NCI-H2081 (cell line): ENCODE results near the gene SPECC1L.
"Not testable (repeated sequence)": the region's sequence is repeated elsewhere in the genome, so short reads cannot be mapped to it uniquely, and the experiment has no call there.

Experiments used
- DNase-seq, 2 experiments: peaks; one replicate each; lab custom pipeline; 2025; lab: John Stamatoyannopoulos, UW

Gene SPECC1L, protein sequence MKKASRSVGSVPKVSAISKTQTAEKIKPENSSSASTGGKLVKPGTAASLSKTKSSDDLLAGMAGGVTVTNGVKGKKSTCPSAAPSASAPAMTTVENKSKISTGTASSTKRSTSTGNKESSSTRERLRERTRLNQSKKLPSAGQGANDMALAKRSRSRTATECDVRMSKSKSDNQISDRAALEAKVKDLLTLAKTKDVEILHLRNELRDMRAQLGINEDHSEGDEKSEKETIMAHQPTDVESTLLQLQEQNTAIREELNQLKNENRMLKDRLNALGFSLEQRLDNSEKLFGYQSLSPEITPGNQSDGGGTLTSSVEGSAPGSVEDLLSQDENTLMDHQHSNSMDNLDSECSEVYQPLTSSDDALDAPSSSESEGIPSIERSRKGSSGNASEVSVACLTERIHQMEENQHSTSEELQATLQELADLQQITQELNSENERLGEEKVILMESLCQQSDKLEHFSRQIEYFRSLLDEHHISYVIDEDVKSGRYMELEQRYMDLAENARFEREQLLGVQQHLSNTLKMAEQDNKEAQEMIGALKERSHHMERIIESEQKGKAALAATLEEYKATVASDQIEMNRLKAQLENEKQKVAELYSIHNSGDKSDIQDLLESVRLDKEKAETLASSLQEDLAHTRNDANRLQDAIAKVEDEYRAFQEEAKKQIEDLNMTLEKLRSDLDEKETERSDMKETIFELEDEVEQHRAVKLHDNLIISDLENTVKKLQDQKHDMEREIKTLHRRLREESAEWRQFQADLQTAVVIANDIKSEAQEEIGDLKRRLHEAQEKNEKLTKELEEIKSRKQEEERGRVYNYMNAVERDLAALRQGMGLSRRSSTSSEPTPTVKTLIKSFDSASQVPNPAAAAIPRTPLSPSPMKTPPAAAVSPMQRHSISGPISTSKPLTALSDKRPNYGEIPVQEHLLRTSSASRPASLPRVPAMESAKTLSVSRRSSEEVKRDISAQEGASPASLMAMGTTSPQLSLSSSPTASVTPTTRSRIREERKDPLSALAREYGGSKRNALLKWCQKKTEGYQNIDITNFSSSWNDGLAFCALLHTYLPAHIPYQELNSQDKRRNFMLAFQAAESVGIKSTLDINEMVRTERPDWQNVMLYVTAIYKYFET

DNA sequence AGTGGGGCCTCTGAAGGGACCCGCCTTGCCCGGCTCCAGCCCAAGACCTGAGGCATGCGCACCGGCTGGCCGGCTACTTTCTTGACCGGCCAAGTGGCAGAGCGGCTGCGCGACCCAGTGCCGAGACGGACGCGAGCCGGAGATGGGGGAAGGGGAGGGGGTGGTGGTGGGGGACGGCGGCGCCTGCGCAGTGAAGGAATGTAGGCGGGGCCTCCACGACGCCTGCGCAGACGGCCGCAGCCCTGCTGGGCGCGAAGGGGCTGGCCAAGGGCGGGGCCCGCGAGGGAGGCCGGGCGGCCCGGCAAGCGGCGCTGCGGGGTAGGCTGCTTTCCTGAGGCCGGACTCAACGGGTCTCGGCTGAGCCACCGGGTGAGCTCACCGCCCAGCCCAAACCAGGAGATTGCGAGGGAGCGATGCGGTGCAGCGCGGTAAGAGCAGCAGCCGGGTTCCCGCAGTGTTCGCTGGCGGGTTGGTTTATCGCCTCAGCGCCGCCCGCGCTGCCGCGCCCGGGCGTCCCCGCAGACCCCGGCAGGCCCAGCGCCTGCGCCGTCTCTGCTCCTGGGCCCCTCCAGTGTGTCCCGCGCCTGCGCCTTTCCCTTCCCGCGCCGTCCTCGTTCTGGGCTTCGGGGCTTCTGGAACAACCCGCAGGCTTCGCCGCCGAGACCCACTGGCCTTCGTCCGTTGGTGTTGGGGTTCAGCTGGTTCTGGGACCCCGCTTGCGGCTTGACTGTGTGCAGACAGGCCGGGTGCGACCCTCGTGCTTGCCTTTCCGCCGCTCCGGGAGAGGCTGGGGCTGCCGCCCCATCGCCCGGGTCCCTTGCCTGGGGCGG lies at the start of gene SPECC1L:
TSS of gene SPECC1L (plus strand) at position 276 of the 830 bp plus-strand sequence. CDS start 31,401 bp downstream, outside the sequence.
- DNase-seq: peak; percentile 82

DNA sequence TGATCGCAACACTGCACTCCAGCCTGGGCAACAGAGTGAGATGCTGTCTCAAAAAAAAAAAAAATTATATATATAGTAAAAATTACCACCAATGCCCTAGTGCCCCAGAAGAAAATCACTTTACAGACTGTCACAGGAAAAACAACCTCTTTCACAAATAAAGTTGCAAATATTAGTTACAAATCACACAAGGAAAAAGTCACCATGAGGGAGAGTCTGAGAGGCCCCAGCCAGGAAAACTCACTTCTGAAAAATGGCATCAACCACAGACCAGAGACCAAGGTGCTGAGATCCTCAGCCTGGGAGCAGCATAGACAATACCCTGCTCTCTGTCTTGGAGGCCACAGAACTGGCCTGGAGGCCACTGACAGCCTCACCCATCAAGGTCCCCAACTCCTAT lies 46.2 kb upstream of the SPECC1L start:
- no peak for DNase-seq

DNA sequence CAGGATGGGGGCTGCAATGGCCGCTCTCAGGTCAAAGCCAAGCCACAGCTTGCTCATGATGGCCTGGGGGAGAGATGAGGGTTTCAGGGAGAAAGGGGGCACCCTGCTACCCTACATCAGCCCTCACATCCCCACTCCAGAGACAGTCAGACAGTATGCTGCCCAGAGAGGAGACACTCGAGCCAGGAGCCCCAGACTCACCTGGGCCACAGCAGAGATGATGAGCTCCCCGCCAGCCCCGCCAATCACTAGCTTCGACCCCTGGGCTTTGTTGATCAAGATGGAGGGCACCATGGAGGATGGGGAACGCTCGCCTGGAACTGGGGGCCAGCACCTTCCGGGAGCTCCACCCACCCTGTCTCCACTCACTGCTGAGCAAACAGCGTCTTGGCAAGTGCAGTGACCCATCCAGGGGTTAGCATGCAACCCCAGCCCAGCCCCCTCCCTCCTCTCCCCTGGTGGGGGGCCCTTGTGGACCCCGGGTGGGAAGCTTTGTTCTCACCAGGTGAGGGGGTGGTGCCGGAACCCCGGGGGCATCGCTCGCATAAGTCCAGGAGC lies 45.5 kb upstream of the SPECC1L start:
- no peak for DNase-seq

DNA sequence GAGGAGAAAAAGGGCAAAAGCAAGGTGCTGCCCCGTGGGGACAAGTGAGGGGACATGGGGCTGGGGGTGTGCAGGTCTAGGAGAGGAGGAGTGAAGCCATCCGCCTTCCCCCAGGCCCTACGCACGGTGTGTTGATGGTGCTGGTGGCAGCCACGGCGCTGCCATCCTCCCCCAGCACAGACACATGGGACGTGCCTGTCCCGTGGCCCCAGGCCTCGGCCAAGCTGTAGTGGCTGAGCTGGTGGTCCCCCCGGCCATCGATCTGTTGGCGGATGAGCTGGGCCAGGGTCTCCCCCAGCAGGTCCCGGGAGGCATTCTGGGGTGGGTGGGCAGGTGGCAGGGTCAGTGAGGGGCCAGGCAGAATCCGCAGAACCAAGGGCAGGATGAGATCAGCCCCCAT lies 44.7 kb upstream of the SPECC1L start:
- DNase-seq: no peak

DNA sequence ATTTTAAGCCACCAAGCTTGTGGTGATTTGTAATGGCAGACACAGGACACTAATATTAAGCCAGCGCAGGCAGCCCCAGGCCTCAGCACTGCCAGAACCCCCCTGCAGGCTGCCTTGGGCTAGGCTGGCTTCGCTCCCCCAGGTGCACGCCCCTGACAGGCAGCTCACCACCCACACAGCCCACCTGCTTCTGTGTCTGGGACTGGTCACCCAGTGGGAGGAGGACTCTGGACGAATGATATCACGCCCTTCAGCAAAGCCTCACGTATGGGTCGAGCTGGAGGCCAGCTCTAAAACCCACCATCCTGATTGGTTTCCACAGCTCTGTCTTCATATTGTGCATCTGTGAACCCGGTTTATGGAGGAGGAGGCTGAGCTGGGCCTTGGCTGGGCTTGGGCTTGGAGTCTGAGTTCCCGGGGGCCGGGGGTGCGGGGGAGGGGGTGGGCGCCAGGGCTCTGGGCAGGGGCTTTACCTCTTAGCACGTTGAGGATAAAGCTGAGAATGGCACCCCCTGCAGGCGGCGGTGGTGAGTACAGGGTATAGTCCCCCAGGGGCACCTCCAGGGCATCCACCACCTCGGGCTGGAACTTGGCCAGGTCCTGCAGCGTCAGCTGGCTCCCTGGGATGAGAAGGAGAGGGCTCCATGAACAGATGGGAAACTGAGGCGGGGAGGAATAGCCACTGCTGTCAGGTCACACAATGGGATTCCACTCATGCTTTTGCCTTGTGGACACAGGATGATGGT lies 39.5 kb upstream of the SPECC1L start:
- DNase-seq: no peak

DNA sequence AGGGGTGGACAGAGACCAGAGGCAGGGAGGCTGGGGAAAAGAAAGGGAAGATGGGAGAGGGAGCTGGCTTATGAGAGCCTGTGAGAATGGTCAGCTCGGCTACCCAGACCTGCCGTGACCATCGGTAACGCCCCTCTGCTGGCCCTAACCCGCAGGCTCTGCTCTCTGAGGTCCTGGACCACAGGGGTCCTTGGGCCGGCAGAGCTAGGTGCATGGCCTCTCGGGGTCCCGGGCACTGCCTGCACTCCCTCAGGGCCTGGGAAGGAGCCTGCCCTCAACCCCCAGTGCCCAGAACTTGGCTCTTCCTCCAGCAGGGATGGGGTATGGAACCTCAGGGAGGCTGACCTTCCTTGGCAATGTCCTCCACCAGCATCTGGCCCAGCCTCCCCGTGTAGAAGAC lies 38.9 kb upstream of the SPECC1L start:
- DNase-seq: no peak

DNA sequence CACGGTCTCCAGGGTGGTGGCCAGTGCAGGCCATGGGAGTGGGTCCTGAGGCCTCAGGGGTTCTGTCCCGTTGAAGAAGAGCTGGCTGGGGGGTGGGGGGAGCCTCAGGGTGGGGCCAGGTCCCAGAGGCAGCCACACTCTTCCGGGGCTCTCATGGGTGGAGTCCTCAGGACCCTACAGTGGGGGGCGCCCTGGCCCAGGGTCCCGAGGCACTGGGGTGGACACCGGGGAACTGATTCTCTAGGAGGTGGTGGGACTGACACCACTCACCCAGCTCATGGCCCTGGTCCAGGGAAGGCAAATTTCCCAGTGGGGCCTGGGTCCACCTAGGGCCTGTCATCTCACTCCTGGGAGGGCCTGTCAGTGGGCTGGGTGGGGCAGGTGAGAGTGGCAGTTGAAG lies 38.5 kb upstream of the SPECC1L start:
- no peak for DNase-seq

DNA sequence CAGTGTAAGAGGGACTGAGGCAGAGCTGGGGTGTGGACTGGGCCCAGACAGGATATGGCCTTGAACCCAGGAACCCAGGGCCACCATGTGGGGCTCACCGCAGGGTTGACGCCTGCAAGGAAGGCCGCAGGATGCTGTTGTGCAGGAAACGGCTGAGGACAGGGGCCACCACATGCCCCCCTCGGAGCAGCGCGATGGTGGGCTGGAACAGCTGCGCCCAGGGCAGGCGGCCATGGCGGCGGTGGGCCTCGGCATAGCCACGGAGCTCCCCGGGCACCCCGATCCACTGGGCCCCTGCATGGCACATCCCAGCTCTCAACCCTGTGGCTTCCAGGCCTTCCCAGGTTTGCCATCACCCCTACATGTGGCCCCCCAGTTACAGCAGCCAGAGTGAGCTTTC lies 37.9 kb upstream of the SPECC1L start:
- no peak for DNase-seq

DNA sequence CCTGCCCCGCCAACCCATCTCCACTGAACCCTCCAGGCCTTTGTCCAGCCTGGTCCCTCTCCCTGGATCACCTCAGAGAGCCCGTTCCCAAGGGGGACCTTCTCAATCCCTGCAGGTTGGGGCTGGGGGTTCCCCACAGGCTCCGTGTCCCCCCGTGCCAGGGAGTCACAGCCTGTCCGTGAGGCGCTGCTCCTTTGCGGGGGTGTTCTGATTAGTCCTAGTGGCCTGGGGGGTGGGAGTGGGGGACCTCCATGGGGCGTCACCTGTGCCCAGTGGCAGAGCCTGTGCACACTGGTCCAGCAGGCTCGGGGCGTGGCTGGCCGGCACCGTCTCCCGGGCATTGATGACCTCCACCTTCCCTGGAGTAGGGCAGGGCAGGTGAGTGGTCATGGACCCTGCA lies 37.4 kb upstream of the SPECC1L start:
- DNase-seq: no peak

DNA sequence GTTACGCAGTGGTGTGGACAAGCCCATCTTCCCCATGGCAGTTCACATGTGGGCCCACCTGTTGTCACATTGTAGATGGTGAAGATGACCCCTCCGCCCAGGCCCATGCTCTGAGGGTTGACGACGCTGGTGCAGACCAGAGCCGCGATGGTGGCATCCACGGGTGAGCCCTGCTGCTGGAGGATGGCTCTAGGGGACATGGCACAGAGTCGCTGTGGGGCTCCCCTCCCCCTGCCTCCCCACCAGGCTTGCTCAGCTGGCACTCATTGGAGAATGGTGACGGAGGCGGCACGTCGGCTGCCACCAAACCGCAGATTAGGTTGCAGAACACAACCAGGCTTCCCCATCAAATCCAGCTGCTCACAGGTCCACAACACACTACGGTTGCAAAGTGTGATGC lies 36.8 kb upstream of the SPECC1L start:
- DNase-seq: no peak

DNA sequence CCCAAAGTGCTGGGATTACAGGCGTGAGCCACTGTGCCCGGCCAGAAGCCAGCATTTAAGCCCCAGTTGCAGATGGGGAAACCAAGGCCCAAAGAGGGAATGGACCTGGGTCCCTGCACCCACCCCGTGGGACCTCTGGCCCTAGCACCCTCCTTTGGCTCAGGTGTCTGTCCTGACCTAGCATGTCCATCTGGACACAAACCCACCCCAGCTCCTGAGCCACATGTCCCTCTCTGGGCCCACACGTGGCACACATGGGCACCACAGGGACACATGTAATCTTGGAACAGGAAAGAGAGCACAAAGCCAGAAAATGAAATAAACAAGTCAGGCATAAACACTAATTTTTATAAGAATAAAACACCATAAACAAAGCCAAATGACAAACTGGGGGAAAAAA lies 35.3 kb upstream of the SPECC1L start:
- DNase-seq: no peak

DNA sequence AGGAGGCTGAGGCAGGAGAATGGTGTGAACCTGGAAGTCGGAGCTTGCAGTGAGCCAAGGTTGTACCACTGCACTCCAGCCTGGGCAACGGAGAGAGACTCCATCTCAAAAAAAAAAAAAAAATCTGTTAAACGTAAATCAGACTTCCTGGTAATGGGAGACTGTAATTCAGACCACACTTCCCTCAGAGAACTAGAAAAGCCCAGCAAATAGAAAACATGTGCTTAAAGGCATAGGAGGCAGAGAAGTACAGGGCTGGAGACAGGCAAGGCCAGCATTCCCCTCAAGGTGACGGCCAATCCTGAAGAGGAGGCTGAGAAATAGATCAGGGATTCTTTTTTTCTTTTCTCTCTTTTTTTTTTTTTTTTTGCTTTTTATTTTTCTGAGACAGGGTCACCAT lies 34.0 kb upstream of the SPECC1L start:
- no peak for DNase-seq

DNA sequence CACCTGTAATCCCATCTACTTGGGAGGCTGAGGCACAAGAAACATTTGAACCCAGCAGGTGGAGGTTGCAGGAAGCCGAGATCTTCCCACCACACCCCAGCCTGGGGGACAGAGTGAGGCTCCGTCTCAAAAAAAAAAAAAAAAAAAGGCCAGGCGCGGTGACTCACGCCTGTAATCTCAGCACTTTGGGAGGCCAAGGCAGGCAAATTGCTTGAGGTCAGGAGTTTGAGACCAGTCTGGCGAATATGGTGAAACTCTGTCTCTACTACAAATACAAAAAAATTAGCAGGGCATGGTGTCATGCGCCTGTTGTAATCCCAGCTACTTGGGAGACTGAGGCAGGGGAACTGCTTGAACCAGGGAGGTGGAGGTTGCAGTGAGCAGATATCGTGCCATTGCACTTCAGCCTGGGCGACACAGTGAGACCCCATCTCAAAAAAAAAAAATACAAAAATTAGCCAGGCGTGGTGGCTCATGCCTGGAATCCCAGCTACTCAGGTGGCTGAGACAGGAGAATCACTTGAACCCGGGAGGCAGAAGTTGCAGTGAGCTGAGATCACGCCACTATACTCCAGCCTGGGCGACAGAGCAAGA lies 32.4 kb upstream of the SPECC1L start:
- DNase-seq: not testable (repeated sequence)

DNA sequence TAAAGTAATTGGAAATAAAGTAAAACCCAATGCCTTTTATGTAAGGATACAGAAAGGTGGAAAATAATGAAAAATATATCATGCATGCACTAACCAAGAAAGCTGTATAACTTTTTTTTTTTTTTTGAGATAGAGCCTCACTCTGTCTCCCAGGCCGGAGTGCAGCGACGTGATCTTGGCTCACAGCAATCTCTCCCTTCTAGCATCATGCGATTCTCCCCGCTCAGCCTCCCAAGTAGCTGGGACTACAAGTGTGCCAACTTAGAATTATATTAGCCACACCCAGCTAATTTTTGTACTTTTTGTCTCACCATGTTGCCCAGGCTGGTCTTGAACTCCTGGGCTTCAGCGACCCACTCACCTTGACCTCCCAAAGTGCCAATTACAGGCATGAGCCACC lies 30.2 kb upstream of the SPECC1L start:
- no peak for DNase-seq

DNA sequence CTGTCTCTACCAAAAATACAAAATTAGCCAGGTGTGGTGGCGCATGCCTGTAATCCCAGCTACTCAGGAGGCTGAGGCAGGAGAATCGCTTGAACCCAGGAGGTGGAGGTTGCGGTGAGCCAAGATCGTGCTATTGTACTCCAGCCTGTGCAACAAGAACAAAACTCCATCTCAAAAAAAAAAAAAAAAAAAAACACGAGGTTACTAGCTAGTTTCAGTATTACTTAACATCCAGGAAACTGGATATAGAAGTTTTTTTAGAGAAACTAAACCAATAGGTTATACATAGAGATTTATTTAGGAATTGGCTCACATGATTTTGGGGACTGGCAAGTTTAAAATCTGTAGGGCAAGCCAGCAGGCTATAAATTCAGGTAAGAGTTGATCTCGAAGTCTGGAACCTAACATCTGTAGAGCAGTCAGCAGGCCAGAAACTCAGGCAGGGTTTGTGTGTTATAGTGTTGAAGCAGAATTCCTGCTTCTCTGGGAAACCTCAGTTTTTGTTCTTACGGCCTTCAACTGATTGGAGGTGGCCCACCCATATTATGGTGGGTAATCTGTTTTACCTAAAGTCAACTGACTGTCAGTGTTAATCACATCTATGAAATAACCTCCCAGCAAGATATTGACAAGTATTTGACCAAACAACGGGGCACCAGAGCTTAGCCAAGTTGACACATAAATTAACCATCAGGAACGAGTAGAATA lies 29.5 kb upstream of the SPECC1L start:
- not testable (repeated sequence) for DNase-seq

DNA sequence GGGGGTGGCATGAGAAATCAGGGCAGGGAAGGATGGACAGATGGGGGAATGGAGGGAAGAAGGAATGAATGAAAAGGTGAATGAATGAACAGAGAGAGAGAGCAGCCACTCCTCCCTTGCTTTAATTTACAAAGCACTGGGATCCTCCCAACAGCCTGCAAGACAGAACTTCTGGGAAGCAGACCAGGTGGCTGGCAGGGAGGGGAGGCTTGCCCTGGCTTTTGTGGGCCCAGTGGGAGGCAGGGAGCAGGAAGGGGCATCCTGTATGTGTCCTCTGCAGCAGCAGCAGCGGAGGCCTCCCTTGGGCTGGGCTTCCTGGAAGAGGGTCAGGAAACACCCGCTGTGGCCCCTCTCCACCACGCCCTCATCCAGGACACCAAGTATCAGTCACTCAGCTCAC lies 27.2 kb upstream of the SPECC1L start:
- not testable (repeated sequence) for DNase-seq

DNA sequence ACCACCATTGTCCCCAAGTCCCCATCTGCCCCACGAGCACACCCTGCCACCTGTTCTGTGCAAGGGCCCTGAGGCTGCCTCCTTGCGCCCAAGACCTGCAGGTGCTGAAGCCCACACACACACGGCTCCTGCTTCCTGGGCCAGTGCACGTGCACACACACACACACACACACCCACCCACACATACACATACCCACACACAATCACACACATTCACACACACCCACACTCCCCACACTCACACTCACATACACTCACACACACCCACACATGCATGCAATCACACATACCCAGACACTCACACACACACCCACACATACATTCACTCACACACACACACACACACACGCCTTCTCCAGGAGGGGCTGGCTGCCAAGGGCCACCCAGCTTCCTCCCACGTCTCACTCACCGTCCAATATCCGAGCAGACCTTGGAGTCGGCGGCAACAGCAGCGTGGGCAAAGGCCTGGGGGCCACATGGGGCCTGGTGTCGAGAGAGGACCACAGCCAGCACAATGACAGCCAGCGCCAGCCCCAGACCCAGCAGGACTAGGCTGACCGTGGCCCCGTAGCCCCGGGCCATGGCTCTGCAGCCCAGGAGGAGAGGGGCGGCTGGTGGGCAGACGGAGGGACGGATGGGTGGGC lies 26.4 kb upstream of the SPECC1L start:
- DNase-seq: no peak

DNA sequence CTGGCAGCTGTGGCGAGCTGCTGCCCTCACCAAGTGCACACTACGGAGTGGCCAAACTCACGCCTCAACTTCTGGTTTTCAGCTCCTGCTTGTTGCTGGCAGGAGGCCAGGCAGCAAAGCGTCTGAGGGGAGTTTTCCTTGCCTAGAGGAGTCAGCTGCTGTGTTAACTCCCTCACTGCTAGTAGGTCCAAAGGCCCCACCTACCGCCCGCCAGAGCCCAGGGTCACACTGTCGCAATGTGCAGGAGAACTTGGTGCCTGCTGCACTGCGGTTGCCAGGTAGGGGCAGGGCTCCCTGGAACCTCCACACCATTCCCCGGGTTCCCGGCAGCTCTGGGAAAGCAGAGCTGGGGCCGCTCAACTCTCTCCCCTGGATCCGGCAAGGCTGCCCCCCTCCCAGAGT lies 25.6 kb upstream of the SPECC1L start, which contains the start of gene GGT5:
TSS of gene GGT5 (minus strand) at position 53 of the 402 bp plus-strand sequence. CDS start 357 bp downstream, outside the sequence.
- not testable (repeated sequence) for DNase-seq
